ENCODE measurements around the gene MAP4K1.

DNA sequence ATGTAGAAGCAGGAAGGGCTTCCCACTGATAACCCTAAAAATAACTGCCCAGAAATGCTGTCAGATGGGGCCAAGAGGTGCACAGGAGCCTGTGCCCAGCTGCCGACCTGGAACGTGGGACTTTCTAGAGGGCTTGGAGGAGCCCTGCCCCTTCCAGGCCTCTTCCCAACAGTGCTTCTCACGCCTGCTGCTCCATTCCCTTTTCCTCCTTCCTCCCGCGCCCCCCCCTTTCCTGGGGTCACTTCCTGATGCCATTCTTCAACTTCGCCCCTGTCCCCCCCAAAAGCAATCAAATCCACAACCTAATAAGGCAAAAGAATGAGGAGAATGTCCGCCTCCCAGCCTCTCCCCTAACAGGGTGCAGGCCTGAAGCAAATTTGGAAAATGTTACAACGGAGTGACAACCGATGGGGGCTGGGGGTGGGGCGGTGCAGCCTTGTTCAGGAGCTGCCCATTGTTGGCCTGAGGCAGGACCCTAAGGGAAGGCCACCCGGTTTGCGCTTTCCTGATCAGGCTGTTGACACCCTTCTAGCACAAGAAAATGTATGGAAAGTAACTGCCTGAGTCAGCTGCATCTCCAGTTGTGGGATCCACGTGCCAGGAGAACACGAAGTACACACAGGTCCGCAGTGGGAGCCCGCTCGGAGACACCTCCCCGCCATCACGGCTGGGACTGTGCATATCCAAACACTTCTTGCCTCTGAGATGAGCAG lies 48.4 kb upstream of the MAP4K1 start:
- TF ChIP-seq CTCF (IDR thresholded peaks at IDR 0.05) (no peak), MYC (IDR thresholded peaks at IDR 0.05; ENCODE audit: borderline replicate concordance, low read length) (0 out of 2 replicates have a peak, but pooled peaks have one; percentile 35), POLR2A (IDR thresholded peaks at IDR 0.05; ENCODE audit: low read length) (no peak), RAD21 (conservative IDR thresholded peaks at IDR 0.05 in 1 of 2, IDR thresholded peaks at IDR 0.05 in 1 of 2) (no peak)
